ENCODE data around the gene TRDN. TPM values are rescaled to one million over a fixed set of nuclear protein-coding genes. Genes with fewer than 3 reads are reported as not detected.

The TRDN gene
- total RNA-seq, 1 donor from 2014 or later = not detected

DNA sequence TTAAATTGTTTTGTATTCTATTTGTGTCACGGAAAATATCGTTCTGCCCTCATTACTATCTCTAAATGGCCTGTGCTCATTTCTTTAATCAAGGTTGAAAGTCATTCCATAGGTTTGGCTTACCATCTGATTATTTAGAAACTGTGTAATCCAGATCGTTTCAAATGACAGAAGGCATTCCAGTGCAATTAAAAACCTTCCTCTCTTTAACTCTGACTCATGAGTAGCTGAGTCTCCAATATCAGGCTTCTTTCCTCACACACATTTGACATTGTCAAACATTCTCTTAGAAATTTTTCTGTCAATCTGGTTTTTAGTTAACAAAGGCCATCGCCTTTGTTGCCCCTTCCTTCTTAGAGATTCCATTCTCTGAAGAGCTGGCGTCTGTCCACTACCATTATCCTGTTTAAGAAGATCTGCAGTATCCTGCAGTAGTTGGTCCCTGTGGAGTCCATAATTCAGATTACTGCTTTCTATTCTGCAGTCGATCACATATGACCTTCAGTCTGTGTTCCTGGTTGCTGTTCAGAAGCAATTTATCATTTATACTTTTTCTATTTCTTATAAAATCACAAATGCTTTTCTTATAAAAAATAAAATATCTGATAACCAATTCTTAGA lies 3.9 kb upstream of the TRDN start:
- no peak for DNase-seq (ENCODE audit: low read depth)
- TF ChIP-seq, protein P1, sequence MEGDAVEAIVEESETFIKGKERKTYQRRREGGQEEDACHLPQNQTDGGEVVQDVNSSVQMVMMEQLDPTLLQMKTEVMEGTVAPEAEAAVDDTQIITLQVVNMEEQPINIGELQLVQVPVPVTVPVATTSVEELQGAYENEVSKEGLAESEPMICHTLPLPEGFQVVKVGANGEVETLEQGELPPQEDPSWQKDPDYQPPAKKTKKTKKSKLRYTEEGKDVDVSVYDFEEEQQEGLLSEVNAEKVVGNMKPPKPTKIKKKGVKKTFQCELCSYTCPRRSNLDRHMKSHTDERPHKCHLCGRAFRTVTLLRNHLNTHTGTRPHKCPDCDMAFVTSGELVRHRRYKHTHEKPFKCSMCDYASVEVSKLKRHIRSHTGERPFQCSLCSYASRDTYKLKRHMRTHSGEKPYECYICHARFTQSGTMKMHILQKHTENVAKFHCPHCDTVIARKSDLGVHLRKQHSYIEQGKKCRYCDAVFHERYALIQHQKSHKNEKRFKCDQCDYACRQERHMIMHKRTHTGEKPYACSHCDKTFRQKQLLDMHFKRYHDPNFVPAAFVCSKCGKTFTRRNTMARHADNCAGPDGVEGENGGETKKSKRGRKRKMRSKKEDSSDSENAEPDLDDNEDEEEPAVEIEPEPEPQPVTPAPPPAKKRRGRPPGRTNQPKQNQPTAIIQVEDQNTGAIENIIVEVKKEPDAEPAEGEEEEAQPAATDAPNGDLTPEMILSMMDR (IDR thresholded peaks at IDR 0.05; ENCODE audit: insufficient read depth, low read length, poor library complexity, severe bottlenecking) = no peak
- no peak overlapping the region for H3K4me3 ChIP-seq (ENCODE audit: low read depth, low read length)
- no peaks in the 10 kb centered on the region for H3K27me3 ChIP-seq (ENCODE audit: control insufficient read depth, insufficient read depth, low read length)
- H3K36me3 ChIP-seq (ENCODE audit: control insufficient read depth, insufficient read depth, low read length) = no peaks in the 10 kb centered on the region

DNA sequence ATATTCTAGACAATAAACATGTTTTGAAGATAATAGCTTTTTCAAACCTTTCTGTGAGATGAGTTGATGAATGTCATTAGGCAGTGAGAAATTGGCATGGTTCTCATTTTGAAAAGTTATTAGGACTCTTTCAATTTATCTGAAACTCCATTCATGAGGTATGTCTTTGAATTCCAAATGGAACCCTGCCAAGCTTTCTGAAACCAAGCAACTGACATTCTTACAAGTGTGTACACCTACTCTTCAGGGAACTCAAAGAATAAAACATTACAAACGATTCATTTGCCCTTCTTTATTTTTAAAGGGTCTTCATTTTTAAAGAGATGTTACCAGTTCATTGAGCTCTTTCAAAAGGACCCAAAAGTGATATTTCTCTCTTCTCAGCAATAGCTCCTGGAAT lies 2.1 kb upstream of the TRDN start:
- TF ChIP-seq, protein P1 (IDR thresholded peaks at IDR 0.05; ENCODE audit: insufficient read depth, low read length, poor library complexity, severe bottlenecking) = no peak
- Histone ChIP-seq H3K4me3 (ENCODE audit: low read depth, low read length) (no peak overlapping the region), H3K36me3 (ENCODE audit: control insufficient read depth, insufficient read depth, low read length) (no peaks in the 10 kb centered on the region), H3K27me3 (ENCODE audit: control insufficient read depth, insufficient read depth, low read length) (no peaks in the 10 kb centered on the region)
- no peak for DNase-seq (ENCODE audit: low read depth)

DNA sequence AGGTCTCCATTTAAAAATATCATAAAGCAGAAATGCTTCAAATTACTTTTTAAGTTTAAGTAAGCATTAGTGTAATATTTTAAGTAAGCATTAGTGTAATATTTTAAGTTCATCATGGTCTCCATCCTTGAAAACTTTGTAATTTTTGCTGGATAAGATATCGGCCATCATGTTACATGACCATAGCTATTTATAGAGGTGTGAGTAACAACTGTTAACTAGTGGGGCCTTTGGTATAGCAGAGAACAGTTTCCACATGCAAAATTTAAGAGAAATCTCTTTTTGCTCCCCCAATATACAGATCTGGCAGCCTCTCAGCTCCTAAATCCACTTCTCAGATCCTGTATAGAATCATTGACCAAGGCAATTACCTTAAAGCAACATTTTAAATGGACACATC lies 468 bp downstream of the TRDN start:
- TF ChIP-seq, protein P1 (IDR thresholded peaks at IDR 0.05; ENCODE audit: insufficient read depth, low read length, poor library complexity, severe bottlenecking) = no peak
- H3K27me3 ChIP-seq (ENCODE audit: control insufficient read depth, insufficient read depth, low read length) = no peaks in the 10 kb centered on the region
- no peak for DNase-seq (ENCODE audit: low read depth)
- no peaks in the 10 kb centered on the region for H3K36me3 ChIP-seq (ENCODE audit: control insufficient read depth, insufficient read depth, low read length)
- no peak overlapping the region for H3K4me3 ChIP-seq (ENCODE audit: low read depth, low read length)

DNA sequence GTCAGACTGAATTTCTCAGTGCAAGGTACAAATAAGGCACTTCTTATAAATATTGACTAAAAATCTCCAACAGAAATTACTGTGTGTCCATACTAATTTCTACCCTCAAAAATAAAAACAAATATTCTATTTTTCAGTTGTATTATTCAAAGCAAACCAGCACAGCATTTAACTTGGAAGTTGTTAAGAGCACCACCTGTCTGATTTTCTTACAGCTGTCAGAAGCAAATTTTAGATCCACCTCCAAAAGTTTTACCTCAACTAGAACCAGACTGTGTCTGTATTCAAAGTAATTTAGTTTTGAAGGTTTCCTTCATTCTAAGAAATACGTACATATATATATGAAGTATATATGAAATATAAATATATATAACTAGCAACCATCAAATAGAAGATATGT lies 1.2 kb downstream of the TRDN start:
- no peaks in the 10 kb centered on the region for H3K27me3 ChIP-seq (ENCODE audit: control insufficient read depth, insufficient read depth, low read length)
- no peaks in the 10 kb centered on the region for H3K36me3 ChIP-seq (ENCODE audit: control insufficient read depth, insufficient read depth, low read length)
- TF ChIP-seq, protein P1 (IDR thresholded peaks at IDR 0.05; ENCODE audit: insufficient read depth, low read length, poor library complexity, severe bottlenecking) = no peak
- H3K4me3 ChIP-seq (ENCODE audit: low read depth, low read length) = no peak overlapping the region
- DNase-seq (ENCODE audit: low read depth) = no peak

DNA sequence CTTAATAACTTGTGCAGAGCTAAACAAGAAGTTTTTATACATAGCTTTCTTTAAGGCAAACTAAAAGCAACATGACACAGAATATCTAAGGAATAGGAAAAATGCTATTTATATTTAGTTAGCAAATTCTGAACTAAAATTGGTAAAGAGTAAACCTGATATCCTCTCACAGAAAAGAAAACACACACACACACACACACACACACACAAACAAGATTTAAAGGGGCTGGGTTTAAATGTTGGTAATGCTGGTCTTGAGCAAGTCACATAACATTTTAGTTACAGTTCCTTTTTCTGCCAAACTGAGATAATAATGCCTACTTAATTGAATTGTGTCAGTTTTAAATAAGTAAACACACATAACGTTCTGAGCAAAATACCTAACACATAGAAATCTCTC lies 1.6 kb downstream of the TRDN start:
- no peak for DNase-seq (ENCODE audit: low read depth)
- Histone ChIP-seq H3K27me3 (ENCODE audit: control insufficient read depth, insufficient read depth, low read length) (no peaks in the 10 kb centered on the region), H3K4me3 (ENCODE audit: low read depth, low read length) (no peak overlapping the region), H3K36me3 (ENCODE audit: control insufficient read depth, insufficient read depth, low read length) (no peaks in the 10 kb centered on the region)
- TF ChIP-seq, protein P1 (IDR thresholded peaks at IDR 0.05; ENCODE audit: insufficient read depth, low read length, poor library complexity, severe bottlenecking) = no peak

DNA sequence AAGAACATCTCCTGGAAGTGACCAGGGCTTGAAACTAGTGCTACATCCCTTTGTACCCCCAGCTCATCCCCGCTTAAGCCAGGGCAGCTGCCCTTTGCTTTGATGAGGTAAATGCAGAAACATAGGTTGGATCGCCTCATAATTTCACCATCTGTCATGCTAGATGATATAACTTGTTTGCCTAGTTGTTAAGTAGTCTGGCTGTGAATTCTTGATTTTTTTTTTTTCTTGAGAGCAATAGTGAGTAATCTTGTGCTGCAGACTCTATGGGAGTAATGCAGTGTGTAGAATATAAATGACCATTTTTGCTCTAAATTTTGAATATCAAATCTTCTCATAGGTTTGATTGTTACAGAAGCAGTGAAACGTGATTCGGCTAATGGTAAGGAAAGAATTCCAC lies 4.1 kb downstream of the TRDN start:
- Histone ChIP-seq H3K4me3 (ENCODE audit: low read depth, low read length) (no peak overlapping the region), H3K36me3 (ENCODE audit: control insufficient read depth, insufficient read depth, low read length) (no peaks in the 10 kb centered on the region), H3K27me3 (ENCODE audit: control insufficient read depth, insufficient read depth, low read length) (no peaks in the 10 kb centered on the region)
- no peak for DNase-seq (ENCODE audit: low read depth)
- TF ChIP-seq, protein P1 (IDR thresholded peaks at IDR 0.05; ENCODE audit: insufficient read depth, low read length, poor library complexity, severe bottlenecking) = no peak
